GM21529 (cell line): Measurements from ENCODE around the gene SPACA4.

Source experiments
- ATAC-seq: cut with Tn5 transposase; IDR thresholded peaks from one replicate; pipeline ENCODE4 v1.9.1; 2021; ENCODE audit not compliant: unreplicated experiment

The SPACA4 gene

DNA sequence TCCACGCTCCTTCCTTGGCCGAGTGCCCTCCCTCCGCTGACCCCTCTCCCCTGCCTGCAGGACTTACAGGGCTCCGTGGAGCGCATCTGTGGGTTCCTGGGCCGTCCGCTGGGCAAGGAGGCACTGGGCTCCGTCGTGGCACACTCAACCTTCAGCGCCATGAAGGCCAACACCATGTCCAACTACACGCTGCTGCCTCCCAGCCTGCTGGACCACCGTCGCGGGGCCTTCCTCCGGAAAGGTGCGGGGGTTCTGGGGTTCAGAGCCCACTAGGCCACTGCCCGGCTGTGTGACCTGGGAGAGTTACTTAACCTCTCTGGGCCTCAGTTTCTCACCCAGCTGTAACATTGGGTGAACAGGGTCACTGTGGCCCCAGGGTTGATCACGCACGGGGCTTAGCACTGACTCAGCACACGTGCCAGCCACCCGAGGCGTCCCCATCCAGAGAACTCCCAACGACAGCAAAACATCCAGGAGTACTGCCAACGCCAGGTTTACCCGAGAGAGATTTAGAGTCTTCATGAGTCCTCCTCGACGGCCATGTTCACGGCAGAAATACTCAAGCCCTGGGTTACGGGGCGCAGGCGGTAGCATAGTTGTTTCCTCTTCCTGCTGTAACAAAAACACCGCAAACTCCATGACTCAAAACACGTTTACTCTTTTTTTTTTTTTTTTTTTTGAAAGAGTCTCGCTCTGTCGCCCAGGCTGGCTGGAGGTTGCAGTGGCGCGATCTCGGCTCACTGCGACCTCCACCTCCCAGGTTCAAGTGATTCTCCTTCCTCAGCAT, 9.7 kb upstream of the SPACA4 start:
- no peak for ATAC-seq

DNA sequence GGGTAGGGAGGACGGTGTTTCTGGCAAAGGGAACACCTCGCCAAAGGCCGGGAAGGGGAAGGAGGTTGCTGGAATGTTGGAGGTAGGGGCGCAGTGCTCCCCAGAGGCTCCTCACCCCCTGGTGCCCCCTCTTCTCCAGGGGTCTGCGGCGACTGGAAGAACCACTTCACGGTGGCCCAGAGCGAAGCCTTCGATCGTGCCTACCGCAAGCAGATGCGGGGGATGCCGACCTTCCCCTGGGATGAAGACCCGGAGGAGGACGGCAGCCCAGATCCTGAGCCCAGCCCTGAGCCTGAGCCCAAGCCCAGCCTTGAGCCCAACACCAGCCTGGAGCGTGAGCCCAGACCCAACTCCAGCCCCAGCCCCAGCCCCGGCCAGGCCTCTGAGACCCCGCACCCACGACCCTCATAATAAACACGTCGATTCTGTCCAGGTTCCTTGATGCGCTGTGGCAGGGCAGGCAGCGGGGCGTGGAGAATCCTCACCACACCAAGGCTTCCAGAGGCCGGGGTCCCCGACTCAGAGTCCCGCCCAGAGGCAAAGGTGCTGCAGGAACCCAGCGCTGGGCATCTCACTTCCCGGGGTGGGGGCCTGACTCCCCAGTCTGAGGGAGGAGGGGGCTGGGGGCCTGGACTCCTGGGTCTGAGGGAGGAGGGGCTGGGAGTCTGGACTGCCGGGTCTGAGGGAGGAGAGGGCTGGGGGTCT, 7.4 kb upstream of the SPACA4 start:
- no peak for ATAC-seq

DNA sequence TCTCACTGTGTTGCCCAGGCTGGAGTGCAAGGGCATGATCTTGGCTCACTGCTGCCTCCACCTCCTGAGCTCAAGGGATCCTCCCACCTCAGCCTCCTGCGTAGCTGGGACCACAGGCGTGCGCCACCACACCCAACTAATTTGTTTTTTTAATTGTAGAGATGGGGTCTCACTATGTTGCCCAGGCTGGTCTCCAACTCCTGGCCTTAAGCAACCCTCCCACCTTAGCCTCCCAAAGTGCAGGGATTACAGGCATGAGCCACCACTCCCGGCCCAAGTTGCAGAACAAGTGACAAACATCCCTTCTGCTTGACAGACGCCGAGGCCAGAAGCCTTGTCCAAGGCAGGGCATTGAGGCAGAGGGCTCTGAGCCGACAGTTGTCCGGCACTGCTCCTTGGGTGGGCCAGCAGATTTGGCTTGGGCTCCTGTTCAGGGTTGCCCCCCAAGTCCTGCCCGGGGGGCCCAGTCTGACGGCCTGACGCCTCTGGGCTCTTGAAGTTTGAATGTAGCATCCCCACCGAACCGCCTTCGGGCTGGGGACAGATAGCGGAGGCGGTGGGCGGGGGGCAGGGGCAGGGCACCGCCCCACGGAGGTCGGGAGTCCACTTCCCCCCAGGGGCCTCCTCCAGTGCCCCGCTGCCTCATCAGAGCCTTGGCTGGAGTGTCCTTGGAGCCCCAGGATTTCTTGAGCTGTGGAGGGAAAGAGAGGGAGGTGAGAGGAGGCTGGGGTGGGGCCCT, 5.7 kb upstream of the SPACA4 start:
- ATAC-seq, result no peak

DNA sequence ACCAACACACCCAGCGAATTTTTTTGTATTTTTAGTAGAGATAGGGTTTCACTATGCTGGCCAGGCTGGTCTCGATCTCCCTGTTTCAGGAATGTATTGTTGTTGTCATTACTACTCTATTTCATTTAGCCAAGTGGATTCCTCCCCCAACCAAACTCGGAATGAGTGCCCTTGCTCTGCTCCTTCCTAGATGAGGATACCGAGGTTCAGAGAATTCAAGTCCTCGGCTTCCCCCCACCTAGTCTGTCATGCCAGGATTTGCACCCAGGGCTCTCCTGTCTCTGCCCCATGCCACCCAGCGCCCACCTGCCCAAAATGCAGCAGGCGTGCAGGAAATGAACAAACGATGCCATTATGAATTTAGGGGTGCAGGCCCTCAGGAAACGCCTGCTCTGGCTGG, 3.5 kb upstream of the SPACA4 start:
- ATAC-seq, result no peak

DNA sequence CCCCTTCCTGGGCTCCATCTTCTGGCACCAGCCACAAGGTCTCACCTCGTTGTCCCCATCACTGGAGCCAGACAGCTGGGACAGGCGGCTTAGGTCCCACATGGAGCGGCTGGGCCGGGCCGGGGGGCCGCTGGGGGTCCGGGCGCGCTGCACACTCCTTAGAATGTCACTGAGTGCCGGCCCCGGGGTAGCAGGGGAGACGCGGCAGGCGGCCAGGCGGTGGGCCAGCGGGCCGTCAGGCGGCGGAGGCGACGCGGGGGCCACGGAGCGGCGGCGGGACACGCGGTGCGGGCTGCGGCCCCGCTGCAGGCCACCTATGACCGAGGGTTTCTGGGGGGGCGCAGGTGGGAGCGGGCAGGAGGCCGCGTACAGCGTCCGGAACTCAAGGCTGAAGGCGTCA, 3.1 kb upstream of the SPACA4 start:
- ATAC-seq, result no peak

DNA sequence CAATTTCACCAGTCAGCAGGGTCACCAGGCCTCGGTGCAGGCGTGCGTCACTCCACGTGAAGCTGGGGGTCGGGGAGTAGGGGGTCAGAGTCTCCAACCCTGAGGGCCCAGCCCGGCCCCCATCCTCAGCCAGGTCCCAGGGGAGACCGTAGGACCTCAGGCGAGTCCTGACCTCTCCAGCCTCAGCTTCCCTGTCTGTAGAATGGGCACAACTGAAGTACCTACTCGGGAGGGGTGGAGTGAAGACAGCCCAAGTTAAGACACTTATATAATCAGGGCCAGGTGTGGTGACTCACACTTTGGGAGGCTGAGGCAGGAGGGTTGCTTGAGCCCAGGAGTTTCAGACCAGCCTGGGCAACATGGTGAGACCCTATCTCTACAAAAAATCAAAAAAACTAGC, 2.7 kb upstream of the SPACA4 start:
- ATAC-seq, result no peak

DNA sequence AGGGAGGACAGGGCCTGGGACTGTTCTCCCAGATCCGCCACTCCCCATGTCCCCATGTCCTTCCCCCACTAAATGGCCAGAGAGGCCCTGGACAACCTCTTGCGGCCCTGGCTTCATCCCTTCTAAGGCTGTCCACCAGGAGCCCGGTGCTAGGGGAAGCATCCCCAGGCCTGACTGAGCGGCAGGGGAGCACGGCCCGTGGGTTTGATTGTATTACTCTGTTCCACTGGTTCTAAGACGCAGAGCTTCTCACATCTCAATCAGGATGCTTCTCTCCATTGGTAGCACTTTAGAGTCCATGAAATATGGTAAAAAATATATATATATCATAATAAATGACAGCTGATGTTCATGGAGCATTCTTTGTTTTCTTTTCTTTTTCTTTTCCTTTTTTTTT, 815 bp downstream of the SPACA4 start:
- no peak for ATAC-seq

DNA sequence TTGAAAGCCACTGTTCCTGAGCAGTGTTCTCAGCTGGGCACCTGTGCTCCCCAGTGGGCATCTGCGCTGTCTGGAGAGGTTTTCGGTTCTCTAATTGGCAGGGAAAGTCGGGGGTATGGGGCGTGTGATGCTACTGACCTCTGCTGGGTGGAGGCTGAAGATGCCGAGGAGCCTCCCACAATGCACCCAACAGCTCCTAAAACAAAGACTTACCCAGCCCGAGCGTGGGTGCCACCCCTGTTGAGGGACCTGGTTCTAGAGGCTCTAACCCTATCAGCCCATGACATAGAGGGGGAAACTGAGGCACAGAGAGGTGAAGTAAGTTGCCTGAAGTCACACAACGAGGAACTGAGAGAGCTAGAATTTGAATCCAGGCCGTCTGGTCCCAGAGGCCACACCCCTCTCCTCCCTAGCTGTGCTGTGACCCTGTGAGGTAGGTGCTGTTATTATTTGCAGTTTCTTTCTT, 2.3 kb downstream of the SPACA4 start:
- no peak for ATAC-seq

DNA sequence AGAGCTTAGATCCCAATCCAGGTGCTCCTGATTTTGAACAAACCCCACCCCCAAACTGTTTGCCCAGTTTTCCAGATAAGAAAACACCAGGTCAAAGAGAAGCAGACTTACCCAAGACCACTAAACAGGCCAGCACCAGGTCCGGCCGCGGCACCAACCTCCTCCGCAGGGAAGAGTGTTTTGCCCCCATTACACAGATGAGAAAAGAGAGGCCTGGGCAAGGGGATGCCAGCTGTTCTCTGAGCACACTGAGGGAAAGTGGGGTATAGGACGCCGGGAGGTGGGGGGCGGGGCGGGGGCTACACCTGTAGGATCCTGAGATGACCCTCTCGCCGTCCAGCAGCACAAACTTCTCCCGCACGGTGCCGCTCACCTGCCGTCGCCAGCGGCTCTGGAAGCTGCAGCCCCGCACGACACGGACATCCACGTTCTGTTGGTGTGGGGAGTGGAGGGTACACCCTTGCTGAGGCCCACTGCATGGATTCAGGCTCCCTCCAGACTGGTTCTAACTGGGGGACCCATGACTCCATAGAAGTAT, 3.1 kb downstream of the SPACA4 start:
- no peak for ATAC-seq

DNA sequence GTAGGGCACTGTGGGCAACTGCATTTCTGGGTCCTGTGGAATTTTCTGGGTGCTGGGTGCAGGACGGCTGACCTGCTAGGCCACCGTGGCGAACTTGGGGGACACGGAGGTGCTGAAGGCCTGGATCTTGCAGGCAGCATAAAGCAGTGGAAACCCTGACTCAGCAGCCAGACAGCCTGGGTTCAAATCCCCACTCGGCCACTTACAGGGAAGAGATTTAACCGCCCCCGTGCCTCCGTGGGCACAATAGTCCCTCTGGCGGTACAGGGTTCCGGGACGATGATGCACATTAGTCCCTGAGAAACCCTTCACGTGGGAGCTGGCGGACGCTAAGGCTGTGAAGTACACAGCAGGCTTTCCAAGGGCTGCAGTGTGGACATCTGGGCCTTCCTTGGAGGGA, 5.3 kb downstream of the SPACA4 start:
- ATAC-seq, result no peak

DNA sequence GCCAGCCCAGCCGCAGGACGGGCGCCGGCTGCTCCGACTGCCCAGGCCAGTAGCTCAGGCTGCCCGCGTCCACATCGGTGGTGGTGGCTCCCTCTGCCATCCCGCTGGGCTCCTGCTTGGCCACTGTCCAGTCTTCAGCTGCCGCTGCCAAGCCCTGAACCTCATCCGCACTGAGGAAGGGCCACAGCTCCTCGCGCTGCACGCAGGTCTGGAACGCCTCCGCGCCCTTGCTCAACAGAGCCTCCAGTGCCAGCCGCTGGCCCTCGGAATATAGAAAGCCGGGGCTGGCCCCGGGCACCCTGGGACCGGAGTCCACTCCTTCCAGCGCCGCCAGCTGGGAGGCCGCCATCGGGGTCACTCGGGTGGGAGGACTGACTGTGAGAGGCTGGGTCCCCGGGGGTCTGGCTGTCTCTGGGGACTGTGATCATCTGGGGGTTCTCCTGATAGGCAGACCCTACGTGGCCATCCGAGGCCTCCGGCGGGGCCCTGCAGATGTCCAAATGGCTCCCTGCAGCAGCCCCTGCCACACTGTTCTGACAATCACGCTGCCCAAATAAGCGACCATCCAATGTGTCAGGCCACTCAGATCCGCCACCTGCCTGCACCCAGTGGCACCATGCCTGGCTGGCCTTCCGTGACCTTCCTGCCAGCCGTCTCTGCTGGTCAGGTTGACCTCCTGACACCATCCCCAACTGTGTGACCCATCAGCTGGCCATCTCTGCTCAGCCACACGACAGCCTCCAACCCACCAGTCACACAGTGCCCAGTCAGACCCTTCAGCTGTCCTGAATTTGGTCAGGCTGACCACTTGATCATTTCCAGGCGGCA, 6.7 kb downstream of the SPACA4 start:
- ATAC-seq, result no peak

DNA sequence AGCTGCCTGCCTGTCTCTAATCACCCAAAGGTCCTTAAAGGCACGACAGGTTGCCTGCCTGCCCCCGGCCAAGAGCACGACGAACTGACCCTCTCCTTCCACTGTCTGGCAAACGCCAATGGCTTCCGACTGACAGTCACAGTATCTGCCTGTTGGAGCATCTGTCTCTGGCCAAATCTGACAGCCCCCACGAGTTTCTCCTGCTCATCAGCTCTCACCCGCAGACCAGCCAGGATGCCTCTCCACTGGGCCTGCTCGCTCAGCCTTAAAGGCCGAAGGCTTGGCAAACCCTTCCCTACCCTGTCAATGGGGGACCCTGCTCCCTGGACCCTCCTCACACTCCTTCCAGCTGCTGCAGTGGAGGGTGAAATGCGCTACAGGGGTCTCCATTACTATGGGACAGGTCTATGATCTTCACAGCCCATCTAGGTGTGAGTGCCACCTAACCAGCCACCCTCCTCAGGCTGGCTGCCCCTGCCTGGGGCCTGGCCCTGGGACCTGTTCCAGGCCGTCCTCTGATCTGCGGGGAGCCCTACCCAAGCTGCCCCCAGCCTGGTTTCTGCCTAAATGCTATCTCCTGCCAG, 7.4 kb downstream of the SPACA4 start:
- ATAC-seq, result no peak

DNA sequence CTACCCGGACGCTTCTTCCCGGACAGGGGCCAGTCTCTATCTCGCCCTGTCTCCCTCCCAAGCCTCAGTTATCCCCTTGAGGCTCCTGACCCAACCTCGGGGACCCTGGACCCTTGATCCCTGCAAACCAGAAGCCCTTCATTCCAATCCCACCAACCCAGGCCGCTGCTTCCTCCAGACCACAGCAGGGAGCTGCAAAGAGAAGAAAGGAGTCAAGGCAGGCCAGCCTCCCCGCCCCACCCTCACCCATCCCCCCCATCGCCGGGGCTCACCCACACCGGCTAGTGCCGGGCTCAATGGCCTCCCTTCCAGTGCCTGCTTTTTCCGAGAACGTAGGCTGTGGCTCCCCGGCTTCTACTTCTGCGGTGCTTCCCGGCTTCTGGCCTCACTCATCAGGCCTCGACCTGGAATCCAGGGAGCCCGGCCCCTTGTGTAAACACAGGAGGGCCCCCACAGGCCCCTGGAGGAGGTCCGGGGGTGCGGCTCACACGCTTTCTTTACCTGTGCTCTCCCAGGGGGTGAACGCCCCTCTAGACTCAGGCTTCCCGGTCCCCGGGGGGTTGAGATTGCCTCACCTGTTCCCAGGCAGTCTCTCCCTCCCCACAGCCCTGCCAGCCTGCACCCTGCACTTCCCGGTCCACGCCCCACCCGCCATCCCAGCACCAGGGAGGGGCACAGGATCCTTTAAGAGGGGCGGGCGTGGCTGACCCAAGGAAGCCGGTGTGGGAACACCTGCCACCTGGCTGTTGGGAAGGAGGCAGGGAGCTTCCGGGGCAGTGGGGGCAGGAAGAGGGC, 8.1 kb downstream of the SPACA4 start, which contains the start of gene FAM83E:
Gene FAM83E (minus strand): TSS at position 641 of the 795 bp plus-strand sequence. CDS start 1,704 bp downstream, outside the sequence.
- no peak for ATAC-seq

DNA sequence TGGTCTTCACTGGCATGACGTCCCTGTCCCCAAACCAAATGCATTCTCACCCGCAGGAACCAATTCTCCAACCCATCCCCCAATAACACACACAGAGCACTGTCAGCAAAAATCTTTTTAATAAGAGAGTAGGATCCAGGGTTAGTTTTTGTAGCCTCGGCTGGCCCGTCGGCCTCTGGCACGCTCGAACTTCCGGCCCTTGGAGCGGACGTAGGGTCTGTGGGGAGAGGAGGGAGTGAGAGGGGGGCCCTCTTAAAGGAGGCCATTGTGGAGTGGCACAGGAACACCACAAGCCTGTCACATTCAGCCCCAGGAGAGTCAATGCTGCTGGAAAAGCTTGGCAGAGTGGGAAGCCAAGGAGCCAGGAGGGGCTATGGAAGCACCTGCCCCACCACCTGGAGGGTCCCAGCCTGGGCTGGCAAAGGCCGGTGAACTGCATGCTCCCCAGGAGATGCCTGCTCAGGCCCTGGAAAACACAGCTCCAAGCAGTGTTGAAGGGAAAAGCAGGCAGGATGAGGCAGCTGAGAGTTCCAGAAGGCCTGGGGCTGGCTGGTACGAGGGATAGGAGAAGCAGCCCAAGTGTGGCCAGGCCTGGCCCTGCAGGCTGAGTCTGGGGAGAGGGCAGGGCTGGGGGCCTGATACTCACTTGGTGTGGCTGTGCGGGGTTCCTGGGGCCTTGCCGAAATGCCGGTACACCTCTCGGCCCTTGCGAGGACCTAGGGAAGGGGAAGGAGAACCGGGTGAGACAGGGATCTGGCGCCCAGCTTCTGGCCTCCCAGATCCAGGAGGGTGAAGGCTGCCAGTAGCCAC, 8.9 kb downstream of the SPACA4 start:
- no peak for ATAC-seq

DNA sequence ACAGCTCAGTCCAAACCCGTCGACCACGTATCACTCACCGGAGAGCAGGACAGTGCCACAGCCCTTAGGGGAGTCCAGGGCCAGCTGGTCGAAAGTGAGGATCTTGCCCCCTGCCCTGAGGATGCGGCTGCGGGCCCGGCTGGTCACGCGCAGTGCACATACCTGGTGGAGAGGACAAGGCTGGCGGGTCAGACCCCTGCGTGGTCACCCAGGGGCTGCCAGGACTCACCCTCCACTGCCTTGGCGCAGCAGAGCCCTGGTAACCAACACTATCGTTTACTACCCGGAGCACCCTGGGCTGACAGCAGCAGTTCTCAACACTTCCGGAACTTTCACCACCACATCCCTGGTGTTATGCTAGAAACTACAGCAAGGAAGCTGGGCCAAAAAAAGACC, 9.5 kb downstream of the SPACA4 start:
- no peak for ATAC-seq

DNA sequence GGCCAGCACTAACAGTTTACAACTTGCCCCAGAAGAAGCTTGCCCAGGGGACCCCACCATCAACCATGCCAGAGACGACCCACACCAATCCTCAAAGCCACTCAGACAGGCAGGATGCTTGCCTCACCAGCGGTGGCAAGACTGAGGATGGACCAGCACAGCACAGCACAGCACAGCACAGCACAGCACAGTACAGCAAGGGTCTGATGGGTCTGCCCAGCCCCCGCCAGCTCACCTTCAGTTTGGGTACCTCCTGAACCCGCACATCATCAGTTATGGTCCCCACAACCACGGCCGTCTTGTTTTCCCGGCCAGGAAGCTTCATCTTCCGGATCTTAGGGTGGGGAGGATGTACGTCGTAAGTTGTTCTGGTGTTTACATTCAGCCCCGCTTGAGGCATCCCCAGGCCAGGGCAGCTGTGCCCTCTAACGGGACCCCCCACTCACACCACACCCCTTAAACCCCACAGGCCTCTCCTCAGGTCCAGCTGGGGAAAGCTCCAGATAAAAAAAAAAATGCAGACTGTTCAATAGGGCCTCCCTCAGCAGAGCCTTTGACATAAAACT, 10.0 kb downstream of the SPACA4 start:
- no peak for ATAC-seq

DNA sequence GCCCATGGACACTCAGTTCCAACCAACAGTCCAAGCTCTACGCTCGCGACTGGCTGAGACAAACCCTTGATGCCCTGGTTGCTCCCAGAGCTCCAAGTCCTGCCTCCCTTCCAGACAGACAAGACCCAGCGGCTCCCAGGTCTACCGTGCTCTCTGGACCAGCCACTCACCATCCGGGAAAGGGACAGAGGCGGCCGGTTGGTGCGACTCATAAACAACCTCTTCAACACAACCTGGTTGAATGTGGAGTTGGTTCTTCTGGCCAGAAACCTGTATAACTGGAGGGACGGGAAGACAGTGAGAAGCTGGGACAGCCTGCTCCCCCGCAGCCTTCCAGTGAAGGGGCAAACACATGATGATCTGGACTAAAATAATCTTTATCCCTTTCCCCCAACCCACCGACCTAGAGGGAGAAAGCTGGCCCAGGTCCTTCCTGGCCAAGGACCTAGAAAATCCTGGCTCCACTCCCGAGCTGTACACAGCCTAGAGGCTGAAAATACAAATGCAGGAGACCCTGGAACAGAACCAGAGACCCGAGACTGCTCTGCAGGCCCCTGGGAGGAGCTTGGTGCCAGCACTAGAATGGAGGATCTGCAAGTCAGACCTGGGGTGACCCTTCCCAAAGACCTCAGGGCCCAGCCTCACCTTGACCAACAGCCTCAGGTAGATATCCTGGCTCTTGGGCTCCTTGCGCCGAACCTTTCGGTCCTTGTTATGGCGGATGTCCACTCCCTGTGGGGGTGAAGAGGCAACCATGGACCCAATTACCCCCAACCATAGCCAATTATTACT, 10.8 kb downstream of the SPACA4 start:
- no peak for ATAC-seq
